Measurements from ENCODE around the gene PPM1L. TPM values are rescaled to one million over a fixed set of nuclear protein-coding genes. Genes with fewer than 3 reads are reported as not detected.
A peak's percentile ranks its signal among the peaks of the same experiment; 100 is the strongest.

PPM1L gene
- total RNA-seq, 1 experiment from 2014 or later: 13.2 TPM

DNA sequence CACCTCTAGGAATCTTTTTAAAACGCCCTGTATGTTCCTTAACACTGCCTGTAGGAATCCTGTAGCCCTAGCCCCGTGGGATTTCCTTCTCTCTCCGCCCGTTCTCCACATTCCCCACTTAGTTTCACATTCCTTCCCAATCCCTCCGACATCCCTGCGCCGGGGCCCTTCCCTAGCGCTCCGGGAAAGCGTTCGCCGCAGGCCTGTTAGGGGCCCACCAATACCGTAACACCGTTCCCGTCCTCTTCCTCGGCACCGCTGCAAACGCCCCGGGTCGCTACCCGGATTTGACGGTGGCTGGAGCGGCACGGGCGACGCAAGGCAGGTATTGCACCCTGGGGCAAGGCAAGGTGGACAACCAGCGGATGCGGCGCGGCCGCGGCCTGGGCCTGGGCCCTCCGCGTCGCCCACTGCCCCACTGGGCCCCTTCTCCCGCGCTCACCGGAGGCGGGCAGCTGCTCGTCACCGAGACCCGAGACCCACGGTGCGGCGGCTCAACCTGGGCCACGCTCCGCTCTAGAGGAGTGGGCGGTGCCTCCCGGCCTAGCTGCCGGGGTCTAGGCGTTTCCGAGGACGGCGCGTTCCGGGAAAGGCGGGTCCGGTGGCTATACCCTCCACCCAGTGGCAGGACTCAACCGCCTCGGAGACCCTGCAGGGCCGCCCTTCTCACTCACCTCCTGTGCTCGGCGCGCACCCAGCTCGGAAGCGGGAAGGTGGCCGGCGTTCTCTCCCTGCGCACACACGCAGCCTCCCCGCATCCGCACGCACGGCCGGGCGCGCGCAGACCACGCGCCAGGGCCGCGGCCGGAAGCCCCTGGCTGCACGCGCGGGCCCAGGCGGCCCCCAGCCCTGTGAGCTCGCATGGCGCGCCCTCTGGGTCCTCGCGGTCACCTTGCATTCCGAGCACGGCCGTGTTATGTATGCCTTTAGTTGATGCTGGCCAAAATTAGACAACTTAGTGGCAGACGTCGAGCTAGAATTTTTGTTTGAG lies 348.8 kb downstream of the PPM1L start, which contains the start of gene B3GALNT1 (continued):
- no peak for TF ChIP-seq EZH2 (IDR thresholded peaks at IDR 0.05)
- peak; percentile 92 for TF ChIP-seq ZFX (IDR thresholded peaks at IDR 0.05)
- no peak for TF ChIP-seq POLR2AphosphoS5 (IDR thresholded peaks at IDR 0.05; ENCODE audit: low read depth, low read length)
- TF ChIP-seq CEBPB (IDR thresholded peaks at IDR 0.05; ENCODE audit: low read depth): no peak
- no peak for TF ChIP-seq SRF (IDR thresholded peaks at IDR 0.05; ENCODE audit: low read depth)

DNA sequence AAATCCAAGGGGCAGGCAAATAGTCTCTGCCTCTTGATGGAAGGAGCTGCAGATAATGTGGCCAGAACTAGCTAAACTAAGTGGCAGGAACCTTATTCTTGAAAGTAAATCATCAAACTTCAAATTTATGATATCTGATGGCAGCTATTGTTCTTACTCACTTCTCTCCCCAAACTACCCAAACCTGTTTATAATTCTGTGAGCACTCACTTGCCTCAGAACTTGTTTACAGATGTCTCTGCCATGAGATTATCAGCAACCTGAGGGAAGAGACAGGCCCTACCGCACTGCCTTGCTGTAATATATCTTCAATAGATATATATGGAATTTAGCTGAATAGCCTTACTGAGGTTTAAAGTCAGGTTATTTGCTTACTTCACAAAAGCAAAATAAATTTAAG lies 351.3 kb downstream of the PPM1L start:
- Histone ChIP-seq H3K4me2 (ENCODE audit: low read length) (no peak overlapping the region), H2AFZ (ENCODE audit: low read depth, low read length, poor library complexity, severe bottlenecking) (no peak overlapping the region), H3K27me3 (ENCODE audit: insufficient read depth, low read length) (no peaks in the 10 kb centered on the region), H4K20me1 (ENCODE audit: insufficient read depth) (no peaks in the 10 kb centered on the region), H3K4me1 (ENCODE audit: control insufficient read depth in 1 of 2, insufficient read depth in 2 of 2, low read length in 2 of 2) (peaks cover 3 to 19% of the 10 kb centered on the region in 2 experiments; a peak in 3 of 4 replicates), H3K9me2 (ENCODE audit: insufficient read depth) (no peaks in the 10 kb centered on the region), H3K9me3 (ENCODE audit: control insufficient read depth in 1 of 2, insufficient read depth in 1 of 2, low read depth in 1 of 2, low read length in 2 of 2) (no peaks in the 10 kb centered on the region), H3K27ac (ENCODE audit: low read depth, low read length) (no peak overlapping the region), H3K79me2 (ENCODE audit: insufficient read depth, low read length) (no peaks in the 10 kb centered on the region), H3K4me3 (replicated peaks in 1 of 2; ENCODE audit: low read depth in 1 of 2, low read length in 2 of 2) (no peak overlapping the region), H3K36me3 (ENCODE audit: control insufficient read depth in 1 of 2, insufficient read depth in 2 of 2, low read length in 2 of 2) (no peaks in the 10 kb centered on the region), H3K9ac (ENCODE audit: low read length) (no peak overlapping the region)
- TF ChIP-seq POLR2AphosphoS5 (IDR thresholded peaks at IDR 0.05; ENCODE audit: low read depth, low read length) (no peak), CEBPB (IDR thresholded peaks at IDR 0.05; ENCODE audit: low read depth) (no peak), ZFX (IDR thresholded peaks at IDR 0.05) (no peak), RAD21 (IDR thresholded peaks at IDR 0.05; ENCODE audit: low read depth) (no peak), TCF7L2 (IDR thresholded peaks at IDR 0.05; ENCODE audit: borderline replicate concordance, extremely low read depth, insufficient read depth, insufficient read length) (no peak), SIN3A (IDR thresholded peaks at IDR 0.05; ENCODE audit: low read depth) (no peak), ZNF274 (IDR thresholded peaks at IDR 0.05; ENCODE audit: low read depth, low read length) (no peak), EZH2phosphoT487 (IDR thresholded peaks at IDR 0.05; ENCODE audit: borderline replicate concordance) (no peak), YY1 (IDR thresholded peaks at IDR 0.05; ENCODE audit: extremely low read depth, insufficient replicate concordance, low read depth, low read length) (no peak), FOSL1 (IDR thresholded peaks at IDR 0.05; ENCODE audit: low read depth) (no peak), SP1 (IDR thresholded peaks at IDR 0.05; ENCODE audit: low read depth) (no peak), CBX3 (IDR thresholded peaks at IDR 0.05; ENCODE audit: low read depth) (no peak), SRF (IDR thresholded peaks at IDR 0.05; ENCODE audit: low read depth) (no peak), POLR2A (IDR thresholded peaks at IDR 0.05; ENCODE audit: borderline replicate concordance, extremely low read depth, insufficient read depth, insufficient read length) (no peak), EZH2 (IDR thresholded peaks at IDR 0.05) (no peak)
- TF ChIP-seq, protein P1, sequence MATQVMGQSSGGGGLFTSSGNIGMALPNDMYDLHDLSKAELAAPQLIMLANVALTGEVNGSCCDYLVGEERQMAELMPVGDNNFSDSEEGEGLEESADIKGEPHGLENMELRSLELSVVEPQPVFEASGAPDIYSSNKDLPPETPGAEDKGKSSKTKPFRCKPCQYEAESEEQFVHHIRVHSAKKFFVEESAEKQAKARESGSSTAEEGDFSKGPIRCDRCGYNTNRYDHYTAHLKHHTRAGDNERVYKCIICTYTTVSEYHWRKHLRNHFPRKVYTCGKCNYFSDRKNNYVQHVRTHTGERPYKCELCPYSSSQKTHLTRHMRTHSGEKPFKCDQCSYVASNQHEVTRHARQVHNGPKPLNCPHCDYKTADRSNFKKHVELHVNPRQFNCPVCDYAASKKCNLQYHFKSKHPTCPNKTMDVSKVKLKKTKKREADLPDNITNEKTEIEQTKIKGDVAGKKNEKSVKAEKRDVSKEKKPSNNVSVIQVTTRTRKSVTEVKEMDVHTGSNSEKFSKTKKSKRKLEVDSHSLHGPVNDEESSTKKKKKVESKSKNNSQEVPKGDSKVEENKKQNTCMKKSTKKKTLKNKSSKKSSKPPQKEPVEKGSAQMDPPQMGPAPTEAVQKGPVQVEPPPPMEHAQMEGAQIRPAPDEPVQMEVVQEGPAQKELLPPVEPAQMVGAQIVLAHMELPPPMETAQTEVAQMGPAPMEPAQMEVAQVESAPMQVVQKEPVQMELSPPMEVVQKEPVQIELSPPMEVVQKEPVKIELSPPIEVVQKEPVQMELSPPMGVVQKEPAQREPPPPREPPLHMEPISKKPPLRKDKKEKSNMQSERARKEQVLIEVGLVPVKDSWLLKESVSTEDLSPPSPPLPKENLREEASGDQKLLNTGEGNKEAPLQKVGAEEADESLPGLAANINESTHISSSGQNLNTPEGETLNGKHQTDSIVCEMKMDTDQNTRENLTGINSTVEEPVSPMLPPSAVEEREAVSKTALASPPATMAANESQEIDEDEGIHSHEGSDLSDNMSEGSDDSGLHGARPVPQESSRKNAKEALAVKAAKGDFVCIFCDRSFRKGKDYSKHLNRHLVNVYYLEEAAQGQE (IDR thresholded peaks at IDR 0.05; ENCODE audit: low read depth): no peak
- TF ChIP-seq, protein P2, sequence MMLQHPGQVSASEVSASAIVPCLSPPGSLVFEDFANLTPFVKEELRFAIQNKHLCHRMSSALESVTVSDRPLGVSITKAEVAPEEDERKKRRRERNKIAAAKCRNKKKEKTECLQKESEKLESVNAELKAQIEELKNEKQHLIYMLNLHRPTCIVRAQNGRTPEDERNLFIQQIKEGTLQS (IDR thresholded peaks at IDR 0.05): no peak
- TF ChIP-seq, protein P3, sequence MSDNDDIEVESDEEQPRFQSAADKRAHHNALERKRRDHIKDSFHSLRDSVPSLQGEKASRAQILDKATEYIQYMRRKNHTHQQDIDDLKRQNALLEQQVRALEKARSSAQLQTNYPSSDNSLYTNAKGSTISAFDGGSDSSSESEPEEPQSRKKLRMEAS (IDR thresholded peaks at IDR 0.05): no peak
- POLR2A ChIA-PET: no interaction called here
- CTCF ChIA-PET: interaction anchor here (2.3 kb wide), 1 partner anchor 10 kb away, joined by 8 read pairs; no protein-coding TSS in a partner anchor
- DNase-seq (ENCODE audit: low read depth, low spot score) (no peak), ATAC-seq (no peak)
- intact Hi-C loops (cut with micrococcal nuclease): no loop called here
- no TSS peak for BruUV-seq (replicated peaks)
- RAD21 ChIA-PET (ENCODE audit: low non-redundant PET in 1 of 2, low total read pairs in 2 of 2, uncharacterized antibody in 2 of 2, unreplicated experiment in 2 of 2): no interaction called here

Data from HCT116 (cell line).